M059J (cell line): ENCODE data around the gene LRSAM1. TPM values are rescaled to one million over a fixed set of nuclear protein-coding genes. Genes with fewer than 3 reads are reported as not detected.

Source experiments
- DNase-seq: peaks from one replicate; pipeline ENCODE4 v3.0.0-alpha.2; 2012; ENCODE audit warnings: low read depth
- total RNA-seq: library from RNA; depleted of rRNA; stranded (reverse); fragments of >200 nt; shearing (Covaris generic); gene quantifications from 2 replicates; pipeline ENCODE4 v1.2.3, GENCODE V29; 2014

LRSAM1 gene
- total RNA-seq, 1 experiment from 2014 or later, result 12.4 TPM

- DNase-seq, result no peak
Measured at GRCh38 chr9:127426756-127427155, 24.6 kb upstream of the LRSAM1 start.

- no peak for DNase-seq
Measured at GRCh38 chr9:127428348-127428747, 23.0 kb upstream of the LRSAM1 start.

- DNase-seq, result no peak
Measured at GRCh38 chr9:127430415-127430814, 20.9 kb upstream of the LRSAM1 start.

- no peak for DNase-seq
Measured at GRCh38 chr9:127437497-127438264, 13.6 kb upstream of the LRSAM1 start.

- DNase-seq, result no peak
Measured at GRCh38 chr9:127438394-127438793, 12.9 kb upstream of the LRSAM1 start.

GRCh38 chr9:127444283-127444920, 6.9 kb upstream of the LRSAM1 start:
- DNase-seq, result no peak

GRCh38 chr9:127444921-127445850, 6.1 kb upstream of the LRSAM1 start:
- DNase-seq, result peak; percentile 46

GRCh38 chr9:127445851-127446712, 5.2 kb upstream of the LRSAM1 start:
- peak; percentile 38 for DNase-seq

GRCh38 chr9:127446713-127447415, 4.4 kb upstream of the LRSAM1 start:
- peak; percentile 51 for DNase-seq

GRCh38 chr9:127447416-127448111, 3.7 kb upstream of the LRSAM1 start:
- peak; percentile 28 for DNase-seq

- no peak for DNase-seq
Measured at GRCh38 chr9:127448112-127448805, 3.1 kb upstream of the LRSAM1 start.

GRCh38 chr9:127449332-127449966, 1.9 kb upstream of the LRSAM1 start:
- DNase-seq, result peak; percentile 35

- DNase-seq, result peak; percentile 14
Measured at GRCh38 chr9:127450243-127450760, 1.0 kb upstream of the LRSAM1 start.

GRCh38 chr9:127451608-127451857, 223 bp downstream of the LRSAM1 start:
- no peak for DNase-seq

- DNase-seq, result peak; percentile 72
Measured at GRCh38 chr9:127451858-127452656, 747 bp downstream of the LRSAM1 start.

GRCh38 chr9:127452691-127453090, 1.4 kb downstream of the LRSAM1 start:
- DNase-seq, result peak; percentile 59

GRCh38 chr9:127455324-127455992, 4.1 kb downstream of the LRSAM1 start:
- peak; percentile 16 for DNase-seq
